Chondrocyte (in vitro differentiated cells): ENCODE results near the gene PIEZO2. TPM values are rescaled to one million over a fixed set of nuclear protein-coding genes. Genes with fewer than 3 reads are reported as not detected.
A peak's percentile ranks its signal among the peaks of the same experiment; 100 is the strongest.

Source experiments
- DNase-seq: peaks from one replicate; pipeline ENCODE4 v3.0.0; 2021; ENCODE audit warnings: mixed read lengths, low spot score
- H3K27ac Mint-ChIP-seq: one replicate; pipeline ENCODE4 v1.8.0; 2021; ENCODE audit warnings: mild to moderate bottlenecking, moderate library complexity, mixed read lengths; ENCODE audit not compliant: unreplicated experiment
- H3K27me3 Mint-ChIP-seq: 2 replicates; pipeline ENCODE4 v1.8.0; 2021; ENCODE audit warnings: low read depth, mixed read lengths
- H3K36me3 Mint-ChIP-seq: 2 replicates; pipeline ENCODE4 v1.8.0; 2021; ENCODE audit warnings: low read depth, mixed read lengths
- H3K4me1 Mint-ChIP-seq: 2 replicates; pipeline ENCODE4 v1.8.0; 2021; ENCODE audit warnings: low read depth, mild to moderate bottlenecking, mixed read lengths
- H3K4me3 Mint-ChIP-seq: one replicate; pipeline ENCODE4 v1.8.0; 2021; ENCODE audit warnings: mild to moderate bottlenecking, moderate library complexity, mixed read lengths; ENCODE audit not compliant: unreplicated experiment
- H3K9me3 Mint-ChIP-seq: 2 replicates; pipeline ENCODE4 v1.8.0; 2021; ENCODE audit warnings: low read depth, mixed read lengths
- total RNA-seq: library from RNA; stranded (reverse); gene quantifications from 3 replicates; pipeline ENCODE4 v1.2.1, GENCODE V29; 2021
- TF ChIP-seq, protein P1 (sequence below): fragments of 200-600 bp; sonication (generic); IDR thresholded peaks from 2 replicates; pipeline ENCODE4 v1.5.0; 2021; ENCODE audit warnings: antibody characterized with exemption, mild to moderate bottlenecking, moderate library complexity

PIEZO2 gene
- total RNA-seq, 1 donor from 2014 or later = 142 TPM

DNA sequence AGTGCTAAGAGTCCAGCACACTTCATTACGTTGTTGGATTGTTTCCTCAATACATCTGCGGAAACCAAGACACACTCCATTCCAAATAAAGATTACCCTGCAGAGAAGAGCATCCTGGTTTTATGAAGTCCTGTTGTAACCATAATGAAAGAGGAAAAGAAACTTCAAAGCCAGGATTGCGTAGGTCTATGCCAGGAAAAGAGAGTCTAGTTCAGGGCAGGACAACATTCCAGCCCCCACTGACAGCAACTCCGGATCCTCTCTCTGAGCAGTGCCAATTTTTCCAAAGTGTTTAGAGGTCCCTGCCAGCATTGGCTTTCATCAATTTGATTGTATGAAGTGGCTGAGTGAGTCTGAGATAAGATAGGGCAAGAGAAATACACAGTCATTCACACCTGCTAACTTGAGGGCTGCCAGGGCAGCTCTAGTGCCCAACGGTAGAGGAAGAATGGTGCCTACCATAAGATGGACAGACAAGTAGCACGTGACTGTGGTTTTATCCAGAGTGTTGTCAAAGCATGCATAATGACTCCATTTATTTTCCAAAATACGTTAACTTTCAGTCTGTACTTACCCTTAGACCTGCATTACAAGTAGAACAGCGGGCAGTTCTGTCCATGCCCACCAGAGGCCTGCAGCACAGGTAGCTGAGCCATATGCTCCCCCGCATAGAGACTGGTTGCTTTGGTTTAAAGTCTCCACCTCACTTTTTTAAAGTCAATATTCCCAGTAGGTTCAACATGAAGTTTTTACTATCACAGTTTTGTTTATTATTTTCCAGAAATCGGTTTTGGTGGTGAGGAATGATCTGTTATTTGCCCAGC lies 23.7 kb downstream of the PIEZO2 start:
- TF ChIP-seq, protein P1, sequence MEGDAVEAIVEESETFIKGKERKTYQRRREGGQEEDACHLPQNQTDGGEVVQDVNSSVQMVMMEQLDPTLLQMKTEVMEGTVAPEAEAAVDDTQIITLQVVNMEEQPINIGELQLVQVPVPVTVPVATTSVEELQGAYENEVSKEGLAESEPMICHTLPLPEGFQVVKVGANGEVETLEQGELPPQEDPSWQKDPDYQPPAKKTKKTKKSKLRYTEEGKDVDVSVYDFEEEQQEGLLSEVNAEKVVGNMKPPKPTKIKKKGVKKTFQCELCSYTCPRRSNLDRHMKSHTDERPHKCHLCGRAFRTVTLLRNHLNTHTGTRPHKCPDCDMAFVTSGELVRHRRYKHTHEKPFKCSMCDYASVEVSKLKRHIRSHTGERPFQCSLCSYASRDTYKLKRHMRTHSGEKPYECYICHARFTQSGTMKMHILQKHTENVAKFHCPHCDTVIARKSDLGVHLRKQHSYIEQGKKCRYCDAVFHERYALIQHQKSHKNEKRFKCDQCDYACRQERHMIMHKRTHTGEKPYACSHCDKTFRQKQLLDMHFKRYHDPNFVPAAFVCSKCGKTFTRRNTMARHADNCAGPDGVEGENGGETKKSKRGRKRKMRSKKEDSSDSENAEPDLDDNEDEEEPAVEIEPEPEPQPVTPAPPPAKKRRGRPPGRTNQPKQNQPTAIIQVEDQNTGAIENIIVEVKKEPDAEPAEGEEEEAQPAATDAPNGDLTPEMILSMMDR = no peak
- DNase-seq = no peak
- Mint-ChIP-seq H3K27ac (no peak overlapping the region), H3K4me3 (no peak overlapping the region), H3K27me3 (no peaks in the 10 kb centered on the region), H3K4me1 (peaks cover 12% of the 10 kb centered on the region), H3K9me3 (peaks cover 9% of the 10 kb centered on the region), H3K36me3 (peaks cover 16% of the 10 kb centered on the region)

- Mint-ChIP-seq H3K9me3 (peaks cover 5% of the 10 kb centered on the region), H3K27me3 (no peaks in the 10 kb centered on the region), H3K36me3 (peaks cover 9% of the 10 kb centered on the region), H3K4me1 (peaks cover 25% of the 10 kb centered on the region), H3K4me3 (no peak overlapping the region), H3K27ac (no peak overlapping the region)
- no peak for DNase-seq
- TF ChIP-seq, protein P1 = no peak
Measured at GRCh38 chr18:11124054-11124453, 25.3 kb downstream of the PIEZO2 start.

DNA sequence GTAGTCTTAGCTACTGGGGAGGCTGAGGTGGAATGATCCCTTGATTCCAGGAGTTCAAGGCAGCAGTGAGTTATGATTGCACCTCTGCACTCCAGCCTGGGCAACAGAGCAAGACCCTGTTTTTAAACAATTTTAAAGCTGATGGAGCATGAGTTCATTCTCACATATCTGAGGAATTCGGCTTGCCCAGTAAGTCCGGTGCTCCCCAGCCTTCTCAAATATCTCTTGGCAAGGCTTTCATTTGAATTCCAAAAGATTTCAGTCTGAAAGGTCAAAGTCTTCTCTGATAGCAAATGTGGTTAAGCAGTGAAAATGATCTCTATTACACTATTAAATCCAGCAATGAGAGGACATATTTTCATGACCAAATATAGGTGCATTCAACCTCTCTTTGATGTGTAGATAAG lies 27.9 kb downstream of the PIEZO2 start:
- peak overlapping the region; percentile 76 for H3K27ac Mint-ChIP-seq
- H3K9me3 Mint-ChIP-seq = no peaks in the 10 kb centered on the region
- TF ChIP-seq, protein P1 = no peak
- no peaks in the 10 kb centered on the region for H3K27me3 Mint-ChIP-seq
- peaks cover 43% of the 10 kb centered on the region for H3K4me1 Mint-ChIP-seq
- DNase-seq = no peak
- H3K4me3 Mint-ChIP-seq = no peak overlapping the region
- no peaks in the 10 kb centered on the region for H3K36me3 Mint-ChIP-seq

DNA sequence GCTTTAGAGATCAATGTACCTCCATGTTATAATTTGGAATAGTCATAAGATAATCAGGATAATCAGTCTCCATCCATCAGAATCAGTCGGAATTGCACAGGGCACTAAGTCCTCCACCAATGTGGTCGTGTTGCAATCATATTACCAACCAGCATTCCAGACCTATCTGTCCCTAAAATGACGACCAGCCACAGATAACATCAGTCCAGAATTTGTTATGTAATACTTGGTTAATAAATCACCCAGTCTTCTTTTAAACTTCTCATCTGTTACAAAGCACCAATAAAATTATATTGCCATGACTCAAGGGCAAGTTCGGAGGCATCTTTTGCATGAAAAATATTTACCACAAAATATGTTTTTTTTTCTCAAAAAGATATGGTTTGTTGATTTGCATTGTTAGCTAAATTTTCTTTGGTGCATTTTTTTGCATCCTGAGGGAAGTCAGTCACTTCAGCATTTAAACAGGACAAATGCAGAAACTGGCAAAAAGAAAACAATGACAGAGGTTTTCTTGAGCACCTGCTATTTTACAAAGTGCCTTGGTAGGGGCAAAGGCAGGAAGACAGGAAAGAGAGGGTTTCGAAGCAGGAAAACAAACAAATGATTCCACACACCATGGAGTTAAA lies 29.3 kb downstream of the PIEZO2 start:
- Mint-ChIP-seq H3K27ac (peak overlapping the region; percentile 69), H3K9me3 (no peaks in the 10 kb centered on the region), H3K27me3 (no peaks in the 10 kb centered on the region), H3K36me3 (no peaks in the 10 kb centered on the region), H3K4me1 (peaks cover 46% of the 10 kb centered on the region), H3K4me3 (no peak overlapping the region)
- TF ChIP-seq, protein P1 = no peak
- no peak for DNase-seq

- Mint-ChIP-seq H3K27ac (peak overlapping the region; percentile 69), H3K36me3 (no peaks in the 10 kb centered on the region), H3K4me3 (no peak overlapping the region), H3K4me1 (peaks cover 51% of the 10 kb centered on the region), H3K9me3 (no peaks in the 10 kb centered on the region), H3K27me3 (no peaks in the 10 kb centered on the region)
- DNase-seq = no peak
- TF ChIP-seq, protein P1 = no peak
Measured at GRCh38 chr18:11119550-11119949, 29.8 kb downstream of the PIEZO2 start.
